GM18868 (cell line): Measurements from ENCODE around the gene ROBO1.

Source experiments
- ATAC-seq: cut with Tn5 transposase; IDR thresholded peaks from one replicate; pipeline ENCODE4 v1.9.1; 2021; ENCODE audit warnings: mild to moderate bottlenecking, moderate library complexity; ENCODE audit not compliant: unreplicated experiment

Gene ROBO1

GRCh38 chr3:79253704-79254103, 514.1 kb downstream of the ROBO1 start:
- no peak for ATAC-seq

- no peak for ATAC-seq
Measured at GRCh38 chr3:79253271-79253670, 514.5 kb downstream of the ROBO1 start.

GRCh38 chr3:79250746-79251145, 517.1 kb downstream of the ROBO1 start:
- ATAC-seq = no peak

GRCh38 chr3:79249701-79250100, 518.1 kb downstream of the ROBO1 start:
- no peak for ATAC-seq

GRCh38 chr3:79247725-79248043, 520.1 kb downstream of the ROBO1 start:
- ATAC-seq = no peak

- no peak for ATAC-seq
Measured at GRCh38 chr3:79246875-79247724, 520.7 kb downstream of the ROBO1 start.

- no peak for ATAC-seq
Measured at GRCh38 chr3:79245284-79246138, 522.3 kb downstream of the ROBO1 start.

GRCh38 chr3:79236496-79236895, 531.3 kb downstream of the ROBO1 start:
- no peak for ATAC-seq

- ATAC-seq = no peak
Measured at GRCh38 chr3:79233431-79234060, 534.3 kb downstream of the ROBO1 start.

- ATAC-seq = no peak
Measured at GRCh38 chr3:79230266-79230665, 537.5 kb downstream of the ROBO1 start.

GRCh38 chr3:79217096-79217495, 550.7 kb downstream of the ROBO1 start:
- ATAC-seq = no peak

GRCh38 chr3:79215286-79215685, 552.5 kb downstream of the ROBO1 start:
- ATAC-seq = no peak

GRCh38 chr3:79211586-79212359, 556.0 kb downstream of the ROBO1 start:
- no peak for ATAC-seq

- ATAC-seq = no peak
Measured at GRCh38 chr3:79204351-79204750, 563.4 kb downstream of the ROBO1 start.

- no peak for ATAC-seq
Measured at GRCh38 chr3:79203144-79203519, 564.7 kb downstream of the ROBO1 start.

- no peak for ATAC-seq
Measured at GRCh38 chr3:79202471-79203143, 565.2 kb downstream of the ROBO1 start.

GRCh38 chr3:79200456-79200855, 567.3 kb downstream of the ROBO1 start:
- no peak for ATAC-seq

- ATAC-seq = no peak
Measured at GRCh38 chr3:79199966-79200365, 567.8 kb downstream of the ROBO1 start.

- ATAC-seq = no peak
Measured at GRCh38 chr3:79187426-79187825, 580.4 kb downstream of the ROBO1 start.

GRCh38 chr3:79184251-79184650, 583.5 kb downstream of the ROBO1 start:
- no peak for ATAC-seq
